Cardiac muscle cell (in vitro differentiated cells and primary cell): ENCODE measurements around the gene OPRD1. TPM values are rescaled to one million over a fixed set of nuclear protein-coding genes. Genes with fewer than 3 reads are reported as not detected.

Experiments
- DNase-seq, 2 donors: peaks; one replicate each; pipeline versions ENCODE4 v3.0.0 to v3.0.0-alpha.2; 2010 to 2017; ENCODE audit warnings: low read depth in 1 of 2, low spot score in 1 of 2
- H3K27ac ChIP-seq: fragments of 200-600 bp; sonication (generic); 2 replicates; pipeline ENCODE4 v1.5.1; 2016
- H3K27me3 ChIP-seq: fragments of 200-600 bp; sonication (generic); 2 replicates; pipeline ENCODE4 v1.6.0; 2016; ENCODE audit warnings: control low read depth
- H3K36me3 ChIP-seq: fragments of 200-600 bp; sonication (generic); 2 replicates; pipeline ENCODE4 v1.5.1; 2016; ENCODE audit warnings: control low read depth
- H3K4me1 ChIP-seq: fragments of 200-600 bp; sonication (generic); 2 replicates; pipeline ENCODE4 v1.8.1; 2017; ENCODE audit warnings: low read depth, mild to moderate bottlenecking, mixed run types
- H3K4me3 ChIP-seq: fragments of 200-600 bp; sonication (generic); 2 replicates; pipeline ENCODE4 v1.5.1; 2016; ENCODE audit warnings: mild to moderate bottlenecking
- H3K9me3 ChIP-seq: fragments of 200-600 bp; sonication (generic); 2 replicates; pipeline ENCODE4 v1.5.1; 2017; ENCODE audit warnings: low read depth, mild to moderate bottlenecking, control low read depth
- polyA plus RNA-seq: library from polyadenylated mRNA; unstranded; fragments of >200 nt; fragmentation: Nextera tagmentation; extraction: Ambion mirVana; gene quantifications from 2 replicates; pipeline ENCODE4 v1.2.1, GENCODE V29; 2016
- total RNA-seq: library from RNA; depleted of rRNA; stranded (reverse); fragments of >200 nt; gene quantifications from 2 replicates; pipeline ENCODE4 v1.2.3, GENCODE V29; 2016
- TF ChIP-seq, protein P1 (sequence below): IDR thresholded peaks from 2 replicates; pipeline ENCODE4 v1.5.1; 2012; ENCODE audit warnings: low read depth, mild to moderate bottlenecking, low read length

Gene OPRD1
- total and polyA plus RNA-seq, 2 experiments from 2014 or later: 0.13 to 0.60 TPM

DNA sequence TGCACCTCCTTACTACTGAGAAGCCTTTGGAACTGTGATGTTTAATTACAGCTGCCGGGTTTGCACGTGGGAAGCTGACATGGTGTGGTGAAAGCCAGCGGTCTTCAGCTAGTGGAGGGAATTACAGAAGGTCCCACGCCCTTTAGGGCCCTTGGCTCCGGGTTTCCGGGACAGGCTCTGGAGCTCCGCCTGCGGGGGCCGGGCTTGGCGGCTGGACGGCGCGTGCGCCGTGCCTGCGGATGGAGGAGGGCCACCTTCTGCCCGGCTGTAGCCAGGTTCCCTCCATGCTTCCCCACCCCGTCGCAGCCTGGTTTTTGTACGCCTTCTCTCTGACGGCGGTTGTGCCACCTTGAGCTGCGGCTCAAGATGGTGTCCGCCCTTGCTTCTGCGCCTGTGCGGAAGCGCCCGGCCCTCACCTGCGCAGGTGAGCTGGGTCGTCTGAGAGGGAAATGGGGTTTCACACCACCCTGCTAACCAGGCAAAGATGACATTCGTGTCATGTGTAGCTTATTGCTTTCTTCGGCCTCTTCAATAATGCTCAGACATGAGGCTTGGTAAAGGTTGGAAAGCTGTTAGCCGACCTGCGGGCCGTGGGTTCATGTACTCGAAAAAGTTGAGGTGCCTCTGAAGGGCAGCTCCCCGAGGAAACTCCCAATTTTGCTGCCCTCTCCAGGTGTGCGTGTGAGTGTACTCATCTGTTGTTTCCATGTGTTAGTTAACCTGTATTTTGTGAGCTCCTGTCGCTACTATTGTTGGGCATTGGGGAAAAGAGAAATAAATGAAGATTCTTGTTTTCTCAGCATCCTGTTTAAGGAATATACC, 36.6 kb upstream of the OPRD1 start:
- TF ChIP-seq, protein P1, sequence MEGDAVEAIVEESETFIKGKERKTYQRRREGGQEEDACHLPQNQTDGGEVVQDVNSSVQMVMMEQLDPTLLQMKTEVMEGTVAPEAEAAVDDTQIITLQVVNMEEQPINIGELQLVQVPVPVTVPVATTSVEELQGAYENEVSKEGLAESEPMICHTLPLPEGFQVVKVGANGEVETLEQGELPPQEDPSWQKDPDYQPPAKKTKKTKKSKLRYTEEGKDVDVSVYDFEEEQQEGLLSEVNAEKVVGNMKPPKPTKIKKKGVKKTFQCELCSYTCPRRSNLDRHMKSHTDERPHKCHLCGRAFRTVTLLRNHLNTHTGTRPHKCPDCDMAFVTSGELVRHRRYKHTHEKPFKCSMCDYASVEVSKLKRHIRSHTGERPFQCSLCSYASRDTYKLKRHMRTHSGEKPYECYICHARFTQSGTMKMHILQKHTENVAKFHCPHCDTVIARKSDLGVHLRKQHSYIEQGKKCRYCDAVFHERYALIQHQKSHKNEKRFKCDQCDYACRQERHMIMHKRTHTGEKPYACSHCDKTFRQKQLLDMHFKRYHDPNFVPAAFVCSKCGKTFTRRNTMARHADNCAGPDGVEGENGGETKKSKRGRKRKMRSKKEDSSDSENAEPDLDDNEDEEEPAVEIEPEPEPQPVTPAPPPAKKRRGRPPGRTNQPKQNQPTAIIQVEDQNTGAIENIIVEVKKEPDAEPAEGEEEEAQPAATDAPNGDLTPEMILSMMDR: no peak
- peaks cover 2% of the 10 kb centered on the region for H3K4me1 ChIP-seq
- no peaks in the 10 kb centered on the region for H3K27me3 ChIP-seq
- H3K27ac ChIP-seq: peak overlapping the region; percentile 5
- H3K9me3 ChIP-seq: no peaks in the 10 kb centered on the region
- no peak overlapping the region for H3K4me3 ChIP-seq
- peaks cover 3% of the 10 kb centered on the region for H3K36me3 ChIP-seq
- peak in 1 of 2 donors; percentile 80 for DNase-seq

DNA sequence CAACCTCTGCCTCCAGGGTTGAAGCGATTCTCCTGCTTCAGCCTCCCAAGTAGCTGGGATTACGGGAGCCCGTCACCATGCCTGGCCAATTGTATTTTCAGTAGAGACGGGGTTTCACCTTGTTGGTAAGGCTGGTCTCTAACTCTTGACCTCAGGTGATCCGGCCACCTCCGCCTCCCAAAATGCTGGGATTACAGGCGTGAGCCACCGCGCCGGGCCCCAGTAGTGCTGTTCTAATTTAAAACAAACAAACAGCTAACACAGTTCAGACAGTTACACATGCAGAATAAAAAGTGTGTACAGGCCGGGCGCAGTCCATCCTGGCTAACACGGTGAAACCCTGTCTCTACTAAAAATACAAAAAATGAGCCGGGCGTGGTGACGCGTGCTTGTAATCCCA, 35.6 kb upstream of the OPRD1 start:
- Histone ChIP-seq H3K9me3 (no peaks in the 10 kb centered on the region), H3K27ac (no peak overlapping the region), H3K36me3 (peaks cover 3% of the 10 kb centered on the region), H3K4me3 (no peak overlapping the region), H3K4me1 (peaks cover 5% of the 10 kb centered on the region), H3K27me3 (no peaks in the 10 kb centered on the region)
- TF ChIP-seq, protein P1: no peak
- no peak for DNase-seq

DNA sequence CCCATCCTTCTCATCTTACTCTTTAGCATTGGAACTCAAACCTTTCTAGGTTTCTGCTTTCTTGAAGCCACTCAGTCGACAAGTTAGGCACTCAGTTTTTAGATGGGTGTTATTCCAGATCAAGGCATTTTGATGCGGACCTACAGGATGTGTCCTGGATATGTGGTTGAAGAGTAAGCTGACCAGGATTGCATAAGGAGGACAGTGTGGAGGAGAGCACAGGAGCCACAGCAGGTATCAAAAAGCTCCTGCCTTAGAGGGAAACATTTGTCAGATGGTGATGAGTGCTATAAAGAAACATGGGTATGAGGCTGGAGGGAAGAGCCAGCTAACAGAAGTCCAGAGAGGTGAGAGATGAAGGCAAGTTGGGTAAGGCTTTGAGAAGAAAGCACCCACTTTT, 33.9 kb upstream of the OPRD1 start:
- no peak for DNase-seq
- Histone ChIP-seq H3K27me3 (no peaks in the 10 kb centered on the region), H3K9me3 (no peaks in the 10 kb centered on the region), H3K4me1 (peaks cover 10% of the 10 kb centered on the region), H3K27ac (no peak overlapping the region), H3K36me3 (peaks cover 3% of the 10 kb centered on the region), H3K4me3 (no peak overlapping the region)
- TF ChIP-seq, protein P1: no peak

DNA sequence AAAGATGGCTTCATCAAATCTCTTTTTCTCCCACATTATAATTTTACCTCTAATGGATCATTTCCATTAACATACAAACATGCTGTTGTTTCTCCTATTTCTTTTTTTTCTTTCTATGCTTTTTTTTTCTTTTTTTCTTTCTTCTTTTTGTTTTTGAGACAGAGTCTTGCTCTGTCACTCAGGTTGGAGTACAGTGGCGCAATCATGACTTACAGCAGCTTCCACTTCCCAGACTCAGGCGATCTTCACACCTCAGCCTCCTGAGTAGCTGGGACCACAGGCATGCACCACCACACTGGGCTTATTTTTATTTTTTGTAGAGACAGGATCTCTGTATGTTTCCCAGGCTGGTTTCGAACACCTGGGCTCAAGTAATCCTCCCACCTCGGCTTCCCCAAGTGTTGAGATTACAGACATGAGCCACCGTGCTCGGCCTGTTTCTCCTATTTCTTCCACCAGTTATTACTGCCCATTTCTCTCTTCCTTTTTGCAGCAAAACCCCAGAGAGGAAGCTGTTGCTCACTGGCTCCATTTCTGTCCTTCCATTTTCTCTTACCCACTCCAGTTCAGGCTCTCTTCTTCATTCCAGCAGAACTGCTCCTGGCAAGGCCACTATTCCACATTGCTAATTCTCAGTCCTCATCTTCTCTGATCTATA, 32.1 kb upstream of the OPRD1 start:
- DNase-seq: no peak
- Histone ChIP-seq H3K9me3 (no peaks in the 10 kb centered on the region), H3K27me3 (no peaks in the 10 kb centered on the region), H3K27ac (peak overlapping the region; percentile 4), H3K4me3 (no peak overlapping the region), H3K36me3 (no peaks in the 10 kb centered on the region), H3K4me1 (peaks cover 10% of the 10 kb centered on the region)
- TF ChIP-seq, protein P1: no peak

DNA sequence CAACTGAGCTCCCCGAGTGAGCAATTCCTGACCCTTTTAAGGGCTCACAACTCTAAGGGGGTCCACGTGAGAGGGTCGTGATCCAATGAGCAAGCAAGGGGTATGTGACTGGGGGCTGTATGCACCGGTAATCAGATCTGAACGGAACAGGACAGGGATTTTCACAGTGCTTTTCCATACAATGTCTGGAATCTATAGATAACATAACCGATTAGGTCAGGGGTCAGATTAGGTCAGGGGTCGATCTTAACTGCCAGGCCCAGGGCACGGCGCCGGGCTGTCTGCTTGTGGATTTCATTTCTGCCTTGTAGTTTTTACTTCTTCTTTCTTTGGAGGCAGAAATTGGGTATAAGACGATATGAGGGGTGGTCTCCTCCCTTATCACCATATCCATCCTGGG, 30.7 kb upstream of the OPRD1 start:
- no peaks in the 10 kb centered on the region for H3K27me3 ChIP-seq
- H3K4me3 ChIP-seq: no peak overlapping the region
- peak overlapping the region; percentile 2 for H3K27ac ChIP-seq
- no peak for DNase-seq
- no peaks in the 10 kb centered on the region for H3K36me3 ChIP-seq
- peaks cover 10% of the 10 kb centered on the region for H3K4me1 ChIP-seq
- H3K9me3 ChIP-seq: no peaks in the 10 kb centered on the region
- TF ChIP-seq, protein P1: no peak
